Kasumi-1 (cell line): ENCODE data around the gene SHC4.
A peak's percentile ranks its signal among the peaks of the same experiment; 100 is the strongest.
"Not testable (repeated sequence)": the region's sequence is repeated elsewhere in the genome, so short reads cannot be mapped to it uniquely, and the experiment has no call there.

Experiments used
- DNase-seq, 2 experiments: peaks; one replicate each; lab custom pipeline; 2025; lab: John Stamatoyannopoulos, UW

The SHC4 gene

DNA sequence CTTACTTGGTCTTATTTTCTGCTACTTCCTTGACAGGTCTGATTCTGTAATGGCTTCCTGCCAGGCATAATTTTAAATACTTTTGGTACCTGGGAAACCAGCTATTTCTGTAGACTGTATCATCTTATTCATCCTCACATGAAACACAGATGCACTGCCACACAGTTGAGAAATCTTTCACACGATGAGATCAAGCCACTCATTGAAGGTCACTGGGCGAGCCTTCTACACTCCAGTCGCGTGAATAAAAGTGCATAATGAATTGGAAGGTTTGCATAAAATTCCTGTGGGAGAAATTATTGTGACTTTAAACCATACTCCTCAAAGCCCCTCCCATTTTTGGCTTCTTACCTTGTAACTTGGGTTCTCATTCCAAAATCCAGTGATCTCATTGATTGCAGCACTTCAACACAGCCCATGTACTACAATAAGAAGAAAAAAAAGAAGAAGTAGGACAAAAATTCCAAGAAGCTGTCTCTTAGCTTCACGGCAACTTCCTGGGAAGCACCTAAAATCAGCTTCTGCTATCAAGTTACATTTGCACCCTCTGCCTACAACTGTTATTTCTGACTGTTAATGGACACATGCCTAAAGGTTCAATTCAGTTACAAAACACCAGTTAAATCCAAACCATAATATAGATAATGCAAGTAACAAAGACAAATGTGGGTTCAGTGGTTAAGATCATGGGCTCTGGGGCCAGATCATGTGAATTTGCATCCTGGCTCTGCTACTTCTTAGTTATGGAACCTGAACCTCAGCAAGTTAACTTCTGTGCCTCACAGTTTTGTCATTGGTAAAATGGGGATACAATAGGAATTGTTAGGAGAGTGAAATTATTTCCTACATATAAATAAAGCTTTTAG lies 39.0 kb downstream of the SHC4 start:
- DNase-seq, result no peak

DNA sequence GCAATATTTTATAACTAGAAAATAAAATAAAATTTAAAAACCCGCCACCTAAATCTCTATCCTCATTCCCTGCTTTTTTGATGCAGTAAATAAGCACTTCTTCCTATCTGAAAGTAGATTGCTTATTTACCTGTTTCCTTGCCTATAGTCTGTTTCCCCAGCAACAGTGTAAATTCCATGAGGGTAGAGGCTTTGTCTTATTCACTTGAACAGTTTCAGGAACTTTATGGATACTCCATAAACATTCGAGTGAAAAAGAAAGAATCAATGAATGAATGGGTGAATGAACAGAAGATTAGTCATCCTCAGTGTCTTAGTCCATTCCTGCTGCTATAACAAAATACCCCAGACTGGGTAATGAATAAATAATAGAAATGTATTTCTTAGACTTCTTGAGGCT lies 41.7 kb downstream of the SHC4 start:
- DNase-seq, result no peak

DNA sequence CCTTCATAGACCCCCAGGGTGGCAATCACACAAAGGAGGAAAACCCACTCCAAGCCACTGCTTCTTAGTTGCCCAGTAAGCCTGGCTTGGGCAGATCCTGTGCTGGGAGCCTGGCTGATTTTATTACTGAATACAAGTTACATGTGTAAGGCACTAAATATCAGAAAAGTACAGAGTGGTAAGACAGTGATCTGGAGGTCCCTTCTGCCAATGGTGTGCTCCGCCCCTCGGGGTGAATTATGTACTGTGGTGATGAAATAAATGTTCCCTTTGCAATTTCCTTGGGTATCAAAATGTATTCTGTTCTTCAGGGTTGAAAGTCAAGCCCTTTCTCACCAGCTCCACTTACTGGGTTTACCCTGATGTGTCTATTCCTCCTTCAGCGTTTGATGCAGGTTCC lies 47.0 kb downstream of the SHC4 start:
- DNase-seq, result no peak

DNA sequence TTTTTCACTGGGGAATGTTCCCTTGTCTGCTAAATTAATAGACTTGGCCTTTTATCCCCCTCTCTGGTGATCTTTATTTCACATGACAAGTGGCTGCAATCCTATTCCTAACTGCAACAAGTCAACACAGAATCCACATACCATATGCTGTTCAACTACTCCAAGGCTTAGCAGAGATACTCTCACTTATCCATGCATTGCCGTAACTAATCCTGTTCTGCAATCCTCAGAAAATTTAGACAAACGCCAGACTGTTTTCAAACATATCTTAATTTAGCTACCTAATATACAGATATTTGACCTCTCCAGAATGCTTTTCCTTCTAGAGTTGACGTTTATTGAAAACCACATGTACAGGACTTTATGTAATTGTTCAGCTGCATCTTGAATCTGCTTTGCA lies 47.9 kb downstream of the SHC4 start:
- DNase-seq, result no peak

DNA sequence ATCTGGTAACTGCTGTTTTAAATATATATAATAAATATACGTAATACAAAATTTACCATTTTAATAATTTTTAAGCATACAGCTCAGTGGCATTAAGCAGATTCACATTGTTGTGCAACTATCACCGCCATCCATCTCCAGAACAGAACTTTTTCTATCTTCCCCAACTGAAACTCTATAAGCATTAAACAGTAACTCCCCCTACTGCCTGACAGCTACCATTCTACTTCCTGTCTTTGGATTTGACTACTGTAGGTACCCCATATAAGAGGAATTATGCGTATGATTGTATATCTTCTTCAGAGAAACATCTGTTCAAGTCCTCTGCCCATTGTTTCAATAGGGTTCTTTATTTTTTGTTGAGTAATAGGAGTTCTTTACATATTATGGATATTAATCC lies 49.0 kb downstream of the SHC4 start:
- peak; percentile 27 to 50 for DNase-seq

DNA sequence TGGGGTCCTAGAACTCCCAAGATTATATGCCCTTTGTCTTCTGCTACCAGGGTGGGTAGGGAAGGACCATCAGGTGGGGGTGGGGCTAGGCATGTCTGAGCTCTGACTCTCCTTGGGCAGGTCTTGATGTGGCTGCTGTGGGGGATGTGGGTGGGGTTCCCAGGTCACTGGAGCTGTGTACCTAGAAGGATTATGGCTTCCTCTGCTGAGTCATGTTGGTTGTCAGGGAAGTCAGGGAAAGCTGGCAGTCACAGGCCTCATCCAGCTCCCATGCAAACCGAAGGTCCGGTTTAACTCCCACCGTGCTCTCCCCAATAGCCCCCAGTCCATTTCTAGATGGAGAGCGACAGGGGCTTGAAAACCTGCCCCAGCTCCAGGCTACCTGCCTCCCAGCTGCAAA lies 50.6 kb downstream of the SHC4 start:
- DNase-seq, result no peak

DNA sequence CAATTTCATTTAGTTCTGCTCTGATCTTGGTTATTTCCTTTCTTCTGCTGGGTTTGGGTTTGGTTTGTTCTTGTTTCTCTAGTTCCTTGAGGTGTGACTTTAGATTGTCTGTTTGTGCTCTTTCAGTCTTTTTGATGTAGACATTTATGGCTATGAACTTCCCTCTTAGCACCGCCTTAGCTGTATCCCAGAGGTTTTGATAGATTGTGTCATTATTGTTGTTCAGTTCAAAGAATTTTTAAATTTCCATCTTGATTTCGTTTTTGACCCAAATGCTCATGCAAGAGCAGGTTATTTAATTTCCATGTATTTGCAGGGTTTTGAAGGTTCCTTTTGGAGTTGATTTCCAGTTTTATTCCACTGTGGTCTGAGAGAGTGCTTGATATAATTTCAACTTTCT lies 53.2 kb downstream of the SHC4 start:
- not testable (repeated sequence) for DNase-seq

DNA sequence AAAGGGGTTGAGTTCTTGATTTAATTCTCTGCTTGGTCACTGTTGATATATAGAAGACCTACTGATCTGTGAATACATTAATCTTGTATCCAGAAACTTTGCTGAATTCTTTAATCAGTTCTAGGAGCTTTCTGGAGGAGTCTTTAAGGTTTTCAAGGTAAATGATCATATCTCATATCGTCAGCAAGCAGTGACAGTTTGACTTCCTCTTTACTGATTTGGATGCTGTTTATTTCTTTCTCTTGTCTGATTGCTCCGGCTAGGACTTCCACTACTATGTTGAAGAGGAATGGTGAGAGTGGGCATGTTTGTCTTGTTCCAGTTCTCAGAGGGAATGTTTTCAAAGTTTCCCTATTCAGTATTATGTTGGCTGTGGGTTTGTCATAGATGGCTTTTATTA lies 54.4 kb downstream of the SHC4 start:
- not testable (repeated sequence) for DNase-seq

DNA sequence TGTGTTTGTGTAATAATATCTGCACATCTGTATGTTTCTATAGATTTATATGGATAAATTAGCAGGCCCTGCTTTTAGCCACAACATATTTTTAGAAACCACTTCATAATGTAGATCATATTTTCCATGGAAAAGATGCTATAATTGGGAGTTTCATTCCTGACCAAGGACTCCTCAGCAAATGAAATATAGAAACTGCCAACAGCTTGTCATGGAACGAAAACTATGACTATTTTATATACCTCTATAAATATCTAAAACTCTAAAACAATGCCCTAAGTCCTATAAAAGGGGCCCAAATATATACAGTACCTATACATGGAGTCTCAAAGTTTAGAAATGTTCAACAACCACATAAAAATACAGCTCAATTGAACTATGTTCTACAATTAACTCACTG lies 57.9 kb downstream of the SHC4 start:
- DNase-seq, result no peak

DNA sequence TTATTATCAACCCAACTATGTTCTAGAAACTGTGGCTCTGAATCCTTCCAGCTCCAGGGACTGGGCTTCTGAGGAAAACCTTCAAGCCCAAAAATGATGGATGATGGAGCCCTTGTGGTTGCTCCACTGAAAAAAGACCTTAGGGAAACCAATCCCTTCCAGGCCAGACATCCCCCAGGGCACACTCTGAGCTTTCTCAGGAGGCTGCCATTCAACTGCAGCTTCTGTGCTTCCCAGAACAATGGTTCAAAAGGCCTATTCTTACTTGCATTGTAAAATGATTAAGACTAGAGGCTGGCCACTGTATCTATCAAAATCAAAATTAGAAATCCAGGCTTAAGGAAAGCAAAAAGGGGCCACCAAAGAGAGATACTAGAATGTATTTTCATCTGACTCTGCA lies 58.5 kb downstream of the SHC4 start:
- DNase-seq, result no peak

DNA sequence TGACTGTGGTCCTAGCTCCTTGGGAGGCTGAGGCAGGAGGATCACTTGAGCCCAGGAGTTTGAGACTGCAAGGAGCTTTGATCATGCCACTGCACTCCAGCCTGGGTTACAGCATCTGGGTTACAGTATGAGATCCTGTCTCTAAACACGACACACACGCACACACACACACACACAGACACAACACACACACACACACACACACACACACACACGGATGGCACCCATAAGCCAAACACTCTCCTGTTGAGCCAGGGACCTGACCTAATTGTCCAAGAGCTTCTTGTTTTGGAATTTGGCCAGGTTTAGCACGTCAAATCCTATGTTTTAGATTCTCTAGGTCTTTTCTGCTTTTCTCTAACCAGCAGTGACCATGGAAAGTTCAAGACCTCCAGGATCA lies 59.0 kb downstream of the SHC4 start:
- no peak for DNase-seq

DNA sequence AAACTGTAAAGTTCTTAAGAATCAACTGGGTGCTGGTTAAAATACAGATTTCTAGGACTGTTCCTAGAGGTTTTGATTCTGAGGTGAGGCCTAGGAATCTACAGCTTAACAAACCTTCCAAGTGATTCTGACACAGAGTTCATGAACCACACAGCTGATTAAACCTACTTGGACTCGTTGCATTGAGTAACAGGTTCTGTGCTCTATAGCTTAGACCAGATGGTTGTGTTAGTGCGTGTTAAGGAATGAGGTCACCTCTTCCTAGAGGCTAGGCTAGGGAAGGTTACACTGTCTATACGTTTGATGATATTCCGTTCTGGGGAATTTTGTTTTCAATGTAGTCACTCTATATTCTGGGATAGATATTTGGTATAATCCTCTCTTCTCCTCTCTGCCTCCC lies 63.9 kb downstream of the SHC4 start:
- no peak for DNase-seq

DNA sequence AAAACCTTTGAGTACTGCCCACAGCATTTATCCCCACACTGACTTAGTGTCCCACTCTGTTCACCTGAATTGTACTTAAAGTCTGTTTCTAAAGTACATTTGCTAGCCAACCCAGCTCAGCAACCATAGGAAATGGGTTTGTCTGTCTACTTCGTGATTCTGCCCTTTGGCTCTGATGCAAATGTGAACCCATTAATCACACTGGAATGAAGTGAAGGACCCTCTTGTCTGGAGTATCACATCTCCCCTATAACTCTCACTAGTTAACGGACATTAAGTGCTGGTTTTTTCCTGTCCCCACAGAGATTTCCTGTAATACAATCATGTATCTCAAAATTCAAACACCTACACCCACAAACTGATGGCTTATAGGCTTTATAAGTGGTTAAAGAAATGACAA lies 65.3 kb downstream of the SHC4 start:
- DNase-seq, result no peak

DNA sequence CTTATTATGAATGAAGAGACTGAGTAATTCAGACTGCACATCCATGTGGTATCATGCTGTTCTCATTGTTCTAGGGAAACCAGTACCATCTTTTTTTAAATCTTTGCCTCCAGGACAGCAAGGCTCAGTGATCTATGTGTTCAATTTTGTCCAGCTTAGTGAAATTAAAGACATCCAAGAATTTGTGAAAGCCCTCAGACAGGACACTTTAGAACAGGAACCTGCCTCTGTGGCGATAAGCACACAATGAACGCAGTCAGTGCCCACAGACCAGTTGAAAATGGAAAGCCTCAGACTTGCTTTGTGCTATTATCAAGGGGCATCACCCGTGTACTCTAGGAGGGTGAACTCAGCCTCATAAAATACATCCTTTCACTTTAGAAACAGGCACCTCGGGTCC lies 65.7 kb downstream of the SHC4 start:
- no peak for DNase-seq

DNA sequence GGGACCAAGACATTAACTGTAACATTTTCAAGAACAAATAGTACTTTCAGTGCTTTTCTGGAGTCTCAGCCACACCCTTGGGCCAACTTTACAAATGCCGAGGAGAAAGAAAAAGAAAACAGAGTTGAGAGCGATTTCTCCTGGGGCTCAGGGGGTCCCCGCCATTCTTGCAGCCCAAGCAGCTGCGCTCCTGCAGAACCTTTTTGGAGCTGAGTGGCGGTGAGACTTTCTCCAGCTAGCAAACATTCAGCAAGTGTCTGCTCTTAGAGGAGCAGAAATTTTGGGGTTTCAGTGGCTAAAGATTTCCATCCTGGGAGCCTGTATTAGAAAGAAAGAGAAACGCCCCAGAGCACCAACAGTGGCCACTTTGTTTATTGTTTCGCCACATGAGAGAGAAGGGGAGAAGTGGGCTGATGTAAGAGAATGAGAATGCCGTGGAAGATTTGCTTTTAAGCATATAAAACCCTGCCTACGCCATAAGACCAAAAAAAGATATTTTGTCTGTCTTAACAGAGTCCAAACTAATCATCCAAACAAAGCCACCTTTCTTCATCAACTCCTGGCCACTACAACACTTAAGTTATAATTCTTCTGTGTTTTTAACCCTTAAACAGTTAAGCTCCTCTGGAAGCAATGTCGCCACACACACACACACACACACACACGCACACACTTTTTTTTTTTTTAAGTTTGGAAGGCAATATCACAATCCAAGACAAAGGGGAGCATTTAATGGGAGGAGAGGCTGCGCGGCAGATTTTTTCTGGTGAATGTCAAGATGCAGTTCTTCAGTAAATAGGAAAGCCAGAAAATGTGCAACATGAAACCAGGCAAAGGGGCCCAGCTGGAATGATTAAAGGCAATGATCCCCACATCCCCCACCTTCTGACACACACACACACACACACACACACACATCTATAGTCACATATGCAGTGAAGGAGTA lies 66.6 kb downstream of the SHC4 start:
- DNase-seq, result no peak

DNA sequence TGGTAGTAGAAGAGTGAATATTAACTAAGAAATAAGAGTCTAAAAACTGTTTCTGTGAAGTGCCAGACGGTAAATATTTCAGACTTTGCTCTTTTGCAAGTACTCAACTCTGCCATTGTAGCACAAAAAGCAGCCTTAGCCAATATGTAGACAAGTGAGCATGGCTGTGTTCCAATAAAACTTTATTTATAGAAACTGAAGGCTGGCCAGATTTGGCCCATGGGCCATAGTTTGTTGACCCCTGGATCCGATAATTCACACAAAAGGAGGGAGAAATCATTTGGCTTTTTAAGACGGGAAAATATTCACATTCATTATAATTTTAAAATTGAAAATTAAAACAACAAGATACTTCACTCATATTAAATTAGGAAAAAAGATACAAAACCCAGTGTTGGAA lies 70.4 kb downstream of the SHC4 start:
- no peak for DNase-seq

DNA sequence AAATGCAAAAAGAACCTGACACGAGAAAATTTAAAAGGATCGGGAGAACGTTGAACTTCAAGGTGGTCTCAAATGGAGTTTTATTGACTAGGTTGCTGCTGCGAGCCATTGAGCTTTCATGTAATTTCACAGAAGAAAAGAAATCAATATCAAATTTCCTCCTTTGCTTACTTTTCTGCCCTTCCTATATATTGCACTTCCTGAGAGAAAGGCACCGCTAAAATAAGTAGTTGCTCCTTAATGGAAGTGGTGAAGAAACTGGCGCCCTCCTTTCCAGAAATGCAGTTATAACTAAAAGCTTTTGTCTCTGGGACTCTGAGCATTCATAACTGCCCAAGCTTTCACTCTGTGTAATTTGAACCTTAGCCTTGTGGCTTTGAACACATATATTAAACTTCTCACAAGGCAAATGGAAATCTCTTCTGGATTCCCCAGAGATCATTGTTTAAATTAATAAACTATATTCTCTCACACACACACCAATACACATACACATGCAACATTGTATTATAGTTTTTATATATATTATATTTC lies 72.4 kb downstream of the SHC4 start:
- no peak for DNase-seq

DNA sequence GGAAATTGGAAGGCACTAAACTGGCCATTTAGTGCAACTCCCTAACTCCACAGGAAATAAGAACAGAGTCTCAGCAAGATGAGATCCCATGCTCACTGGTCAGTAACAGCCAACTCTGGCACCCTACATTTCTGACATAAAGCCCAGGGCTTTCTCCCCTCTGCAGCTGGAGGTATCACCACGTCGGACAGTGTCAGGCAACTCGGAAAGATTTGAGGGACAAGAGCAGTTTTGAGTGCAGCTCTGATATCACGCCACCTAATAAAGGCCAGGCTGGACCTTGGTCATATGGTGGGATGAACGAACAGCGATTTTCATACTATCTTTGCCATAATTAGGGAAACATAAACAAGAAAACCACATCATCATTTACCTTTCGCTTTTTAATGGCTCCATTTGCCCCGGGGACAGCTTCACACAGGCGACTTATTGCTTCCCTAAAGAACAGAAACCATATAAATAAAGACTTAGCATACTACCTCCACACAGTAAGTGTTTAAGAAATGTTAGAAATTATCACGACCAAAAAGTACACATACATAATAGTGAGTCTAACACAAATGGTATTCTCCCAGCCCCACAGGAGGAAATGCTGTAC lies 73.2 kb downstream of the SHC4 start:
- no peak for DNase-seq

DNA sequence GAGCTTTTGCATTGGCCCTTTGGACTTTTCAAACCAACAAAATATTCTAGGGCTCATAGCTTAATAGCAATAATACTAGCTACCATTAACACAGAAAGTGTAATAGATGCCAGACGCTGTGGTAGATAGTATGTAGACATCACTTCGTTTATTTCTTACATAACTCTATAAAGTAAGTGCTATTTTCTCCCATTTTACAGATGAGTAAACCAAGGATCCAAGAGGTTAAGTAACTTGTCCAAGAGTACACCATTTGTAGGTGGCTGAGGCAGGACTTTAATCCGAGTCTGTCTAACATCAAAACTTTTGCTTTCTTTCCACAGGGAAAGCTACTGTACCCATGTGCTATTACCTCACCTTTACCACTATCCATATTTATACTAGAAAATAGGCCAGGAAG lies 73.8 kb downstream of the SHC4 start:
- DNase-seq, result no peak

DNA sequence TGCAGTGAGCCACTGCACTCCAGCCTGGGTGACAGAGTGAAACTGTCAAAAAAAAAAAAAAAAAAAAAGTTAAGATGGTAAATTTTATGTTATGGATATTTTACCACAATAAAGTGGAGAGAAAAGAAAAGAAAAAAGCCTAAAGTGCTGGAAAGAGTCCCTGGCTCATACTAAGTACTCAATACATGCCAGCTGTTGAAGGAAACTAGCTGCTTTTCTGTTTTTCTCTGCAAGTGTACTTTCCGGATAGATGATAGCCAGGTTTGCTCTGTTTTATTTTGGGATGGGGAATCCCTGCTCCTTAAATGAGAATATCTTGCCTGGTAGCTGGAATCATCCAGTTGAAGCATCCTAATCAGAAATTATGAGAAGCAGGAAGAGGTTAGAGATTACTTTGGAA lies 74.9 kb downstream of the SHC4 start:
- DNase-seq, result no peak

DNA sequence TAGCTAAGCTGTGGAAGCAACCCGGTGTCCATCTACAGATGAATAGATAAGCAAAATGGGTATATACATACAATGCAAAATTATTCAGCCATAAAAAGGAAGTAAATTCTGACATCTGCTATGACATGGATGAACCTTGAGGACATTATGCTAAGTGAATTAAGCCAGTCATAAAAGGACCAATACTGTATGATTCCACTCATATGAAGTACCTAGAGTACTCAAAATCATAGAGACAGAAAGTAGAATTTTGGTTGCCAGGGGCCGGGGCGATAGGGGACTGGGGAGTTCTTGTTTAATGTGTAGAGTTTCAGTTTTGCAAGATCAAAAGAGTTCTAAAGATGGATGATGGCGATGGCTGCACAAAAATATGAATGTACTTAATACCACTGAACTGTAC lies 75.5 kb downstream of the SHC4 start:
- no peak for DNase-seq

DNA sequence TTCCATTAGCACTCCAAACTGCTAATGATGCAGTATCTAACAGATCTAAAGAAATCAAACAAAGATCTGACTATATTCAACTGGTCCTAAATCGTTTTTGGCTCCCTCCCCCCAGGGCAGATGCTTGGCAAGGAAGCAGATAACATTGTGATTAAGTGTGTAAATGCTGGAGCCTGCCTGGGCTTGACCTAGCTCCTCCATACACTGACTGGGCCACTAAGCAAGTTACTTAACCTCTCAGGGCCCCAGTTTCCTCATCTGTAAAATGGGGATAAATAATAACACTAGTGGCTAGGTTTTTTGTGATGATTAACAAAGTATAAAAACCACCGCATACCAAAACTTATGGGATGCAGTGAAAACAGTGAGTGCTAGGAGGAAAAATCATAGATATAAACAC lies 76.6 kb downstream of the SHC4 start:
- no peak for DNase-seq

DNA sequence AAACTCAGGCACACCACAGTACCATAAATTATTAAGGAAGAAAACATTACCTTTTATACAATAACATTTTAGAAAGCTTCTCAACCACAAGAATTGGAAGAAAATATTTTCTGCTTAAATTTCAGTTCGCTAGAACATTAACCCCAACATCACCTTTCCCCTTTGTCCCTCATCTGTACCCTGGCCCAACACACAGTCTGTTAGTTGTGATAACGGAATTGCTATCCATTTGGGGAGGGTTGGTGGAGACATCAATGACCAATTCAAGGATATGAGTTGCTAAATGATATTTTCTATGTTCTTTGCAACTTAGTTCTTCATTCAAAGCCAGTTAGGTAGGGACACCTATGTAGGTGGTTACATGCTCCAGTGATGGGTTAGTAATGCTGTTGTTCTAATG lies 80.0 kb downstream of the SHC4 start:
- DNase-seq, result no peak
